HG03469 (cell line): ENCODE measurements around the gene CRACR2B.

Experiments used
- ATAC-seq: cut with Tn5 transposase; IDR thresholded peaks from one replicate; pipeline ENCODE4 v1.9.1; 2021; ENCODE audit warnings: mild to moderate bottlenecking, moderate library complexity, moderate number of reproducible peaks; ENCODE audit not compliant: unreplicated experiment

The CRACR2B gene

DNA sequence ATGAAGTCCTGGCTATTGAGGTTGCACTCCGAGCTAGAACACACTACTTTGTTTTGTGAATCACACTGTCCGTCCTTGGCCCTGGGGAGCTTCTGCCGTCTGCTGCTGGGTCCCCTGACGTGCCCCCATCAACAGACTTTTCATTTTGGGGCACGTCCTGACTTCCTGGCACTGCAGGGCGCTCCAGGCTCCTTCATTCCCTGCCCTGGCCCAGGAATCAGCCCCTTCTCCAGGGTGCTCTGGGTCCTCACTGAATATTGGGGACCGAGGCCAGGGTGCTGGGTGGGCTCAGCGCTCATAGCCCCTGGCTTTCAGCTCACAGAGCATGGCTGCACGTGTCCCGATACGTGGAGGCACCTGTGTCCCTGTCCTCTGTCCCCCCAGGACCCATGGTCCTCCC lies 37.2 kb downstream of the CRACR2B start:
- no peak for ATAC-seq

- no peak for ATAC-seq
These were observed 38.0 kb downstream of the CRACR2B start for GRCh38 chr11:865462-866430.

GRCh38 chr11:866481-866880 lies 38.8 kb downstream of the CRACR2B start:
- no peak for ATAC-seq

- no peak for ATAC-seq
These were observed 40.2 kb downstream of the CRACR2B start for GRCh38 chr11:867856-868358.

DNA sequence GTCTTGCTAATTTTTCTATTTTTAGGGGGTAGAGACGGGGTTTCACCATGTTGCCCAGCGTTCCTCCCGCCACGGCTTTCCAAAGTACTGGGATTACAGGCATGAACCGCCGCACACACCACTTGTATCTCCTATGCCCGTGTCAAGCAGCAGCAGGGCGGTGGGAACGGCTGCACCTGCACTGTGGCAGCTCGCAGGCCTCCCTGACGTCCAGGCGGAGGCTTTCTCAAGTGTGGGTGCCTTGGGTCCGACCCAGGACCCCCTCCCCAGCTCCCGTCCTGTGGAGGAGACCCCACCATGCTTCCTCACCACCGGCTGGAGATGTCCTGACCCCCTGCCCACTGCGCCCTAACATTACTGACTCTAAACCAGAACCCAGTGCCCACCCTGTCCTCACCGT lies 40.7 kb downstream of the CRACR2B start:
- ATAC-seq, result no peak

- ATAC-seq, result no peak
These were observed 41.1 kb downstream of the CRACR2B start for GRCh38 chr11:868802-869201.

GRCh38 chr11:869399-870126 lies 41.8 kb downstream of the CRACR2B start:
- no peak for ATAC-seq

DNA sequence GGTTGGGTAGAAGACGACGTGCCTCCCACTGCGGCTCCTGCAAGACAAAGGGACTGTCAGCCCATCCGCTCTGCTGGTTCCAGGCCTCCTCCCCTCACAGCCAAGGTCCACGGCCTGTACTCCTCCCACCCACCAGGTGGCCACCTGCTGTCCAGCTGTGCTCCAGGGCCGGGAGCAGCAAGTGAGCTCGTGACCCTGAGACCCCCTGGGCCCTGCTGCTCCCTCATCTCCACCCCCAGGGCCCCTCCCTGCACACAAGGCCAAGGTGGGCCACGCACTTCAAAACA lies 42.4 kb downstream of the CRACR2B start:
- no peak for ATAC-seq

- ATAC-seq, result no peak
These were observed 42.7 kb downstream of the CRACR2B start for GRCh38 chr11:870418-870817.

DNA sequence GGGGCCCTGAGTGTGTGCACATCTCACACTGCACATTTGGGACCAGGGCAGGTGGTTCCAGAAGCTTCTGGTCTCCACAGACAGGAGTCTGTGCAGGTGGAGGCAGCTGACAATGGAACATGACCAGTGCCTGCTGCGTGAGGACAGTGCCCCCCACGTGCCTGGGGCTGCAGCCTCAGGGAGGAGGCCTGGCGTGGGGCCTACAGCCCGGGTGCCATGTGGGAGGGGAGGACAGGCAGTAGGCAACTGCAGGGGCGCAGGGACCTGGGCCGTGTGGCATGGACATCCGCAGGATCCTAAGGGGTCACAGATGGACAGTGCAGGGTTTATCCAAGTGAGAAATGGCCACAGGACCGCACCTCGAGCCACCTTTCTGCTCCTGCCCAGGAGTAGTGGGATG lies 43.8 kb downstream of the CRACR2B start:
- no peak for ATAC-seq

- ATAC-seq, result no peak
These were observed 45.1 kb downstream of the CRACR2B start for GRCh38 chr11:872799-873198.

- ATAC-seq, result no peak
These were observed 46.0 kb downstream of the CRACR2B start for GRCh38 chr11:873706-874105.

DNA sequence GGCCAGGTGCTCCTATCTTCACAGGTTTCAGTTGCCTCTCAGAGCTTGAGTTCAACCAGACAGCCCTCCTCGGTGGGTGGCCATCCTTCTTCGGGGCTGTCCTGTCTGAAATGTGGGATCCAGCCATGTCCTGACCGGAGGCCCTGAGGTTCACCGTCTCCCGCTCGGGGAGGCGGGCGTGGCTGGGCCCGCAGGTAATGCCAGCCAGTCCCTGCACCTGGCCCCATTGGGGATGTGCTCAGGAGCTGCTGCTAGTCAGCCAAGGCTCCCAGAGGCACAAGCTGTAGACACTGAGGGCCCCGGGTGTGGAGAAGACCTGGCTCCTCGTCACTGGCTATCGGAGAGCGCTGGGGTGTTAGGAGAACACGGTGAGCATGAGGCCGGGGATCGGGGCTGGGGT lies 47.5 kb downstream of the CRACR2B start:
- ATAC-seq, result no peak

- no peak for ATAC-seq
These were observed 48.1 kb downstream of the CRACR2B start for GRCh38 chr11:875769-876301.

DNA sequence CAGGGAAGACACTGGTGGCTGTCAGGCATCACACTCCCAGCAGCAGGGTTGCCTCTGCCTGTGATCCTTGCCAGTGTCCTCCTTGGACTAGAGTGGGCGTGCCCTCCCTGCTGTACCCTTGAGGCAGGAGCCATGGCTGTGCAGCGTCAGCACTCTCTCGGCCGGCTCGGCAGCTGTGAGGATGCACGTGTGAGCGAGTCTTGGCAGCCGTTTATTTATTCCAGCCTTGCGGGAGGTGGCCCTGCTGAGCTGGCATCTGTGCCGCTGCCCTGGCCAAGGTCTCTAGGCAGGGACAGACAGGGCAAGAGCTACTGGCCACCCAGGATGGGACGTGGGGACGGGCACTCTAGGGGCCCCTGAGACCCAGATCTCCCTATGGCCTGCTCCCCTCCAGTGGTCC lies 48.8 kb downstream of the CRACR2B start:
- ATAC-seq, result no peak

DNA sequence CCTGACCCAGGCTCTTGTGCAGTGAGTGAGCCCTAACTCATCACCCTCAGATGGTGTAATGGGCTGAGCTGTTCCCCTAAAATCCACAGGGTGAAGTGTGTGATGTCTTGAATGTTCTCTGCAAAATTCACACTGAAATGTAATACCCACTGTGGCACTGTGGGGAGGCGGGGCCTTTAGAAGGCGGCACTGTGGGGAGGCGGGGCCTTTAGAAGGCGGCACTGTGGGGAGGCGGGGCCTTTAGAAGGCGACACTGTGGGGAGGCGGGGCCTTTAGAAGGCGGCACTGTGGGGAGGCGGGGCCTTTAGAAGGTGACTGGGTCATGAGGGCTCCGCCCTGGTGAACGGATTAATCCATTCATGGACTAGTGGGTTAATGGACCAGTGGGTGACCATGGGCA lies 49.8 kb downstream of the CRACR2B start:
- no peak for ATAC-seq

DNA sequence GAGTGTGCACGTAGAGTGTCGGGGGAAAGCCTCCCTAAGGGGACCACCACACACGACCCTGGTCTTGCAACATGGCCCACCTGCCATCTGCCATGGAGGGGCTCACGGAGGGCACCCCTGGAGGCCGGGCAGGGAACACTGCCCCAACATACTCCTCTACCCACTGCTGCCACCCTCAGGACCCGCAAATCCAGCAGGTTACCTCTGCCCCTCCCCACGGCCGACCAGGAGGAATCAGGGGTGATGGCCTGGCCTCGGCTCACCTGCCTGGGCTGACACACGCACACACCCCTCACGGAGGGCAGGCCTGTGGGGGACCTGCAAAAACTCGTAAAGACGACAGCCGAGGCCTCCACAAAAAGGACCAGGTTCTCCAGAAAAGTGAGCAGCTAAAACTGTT lies 52.7 kb downstream of the CRACR2B start:
- ATAC-seq, result no peak
